Endothelial cell of hepatic sinusoid (primary cell): ENCODE results near the gene CPXM1.

Experiments
- in situ Hi-C: cut with HindIII; loops from 2 replicates; pipeline ENCODE4 v1.10.0; 2017; ENCODE audit warnings: low sequenced_read_pairs

CPXM1 gene

DNA sequence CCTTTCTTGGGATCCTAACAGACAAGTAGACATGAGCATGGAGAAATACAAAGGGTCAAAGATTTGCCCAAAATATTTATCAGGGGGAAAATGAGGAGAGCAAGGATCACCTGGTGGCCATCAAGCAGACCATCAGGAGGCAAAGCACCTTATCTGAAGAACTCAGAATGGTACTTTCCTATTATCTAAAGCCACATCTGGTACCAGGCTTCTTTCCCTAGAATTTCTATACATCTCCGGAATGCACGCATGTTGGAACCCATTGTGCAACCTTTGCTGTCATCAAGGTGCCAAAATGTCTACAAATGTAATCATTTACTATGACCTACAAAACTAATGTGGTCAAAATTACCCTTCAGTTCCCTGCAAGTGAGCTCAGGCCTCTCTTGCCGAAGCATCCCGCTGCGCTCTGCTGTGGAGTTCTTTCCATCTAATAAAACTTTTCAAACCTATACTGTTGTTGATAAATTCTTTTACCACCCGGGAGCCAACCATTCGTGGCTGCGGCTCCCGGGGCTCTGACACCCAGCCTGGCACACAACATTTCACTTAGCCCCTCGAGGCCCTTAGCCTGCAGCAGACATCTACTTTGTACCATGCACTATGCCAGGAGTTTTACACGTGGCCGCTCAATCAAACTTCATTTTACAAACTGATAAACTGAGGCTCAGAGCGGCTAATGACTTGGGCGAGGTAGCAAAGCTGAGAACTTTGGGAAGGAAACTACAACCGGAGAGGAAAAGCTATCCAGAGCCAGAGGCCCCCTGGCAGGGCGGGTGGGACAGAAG is 3.8 kb upstream of the CPXM1 start:
- in situ Hi-C loops: no loop called here

DNA sequence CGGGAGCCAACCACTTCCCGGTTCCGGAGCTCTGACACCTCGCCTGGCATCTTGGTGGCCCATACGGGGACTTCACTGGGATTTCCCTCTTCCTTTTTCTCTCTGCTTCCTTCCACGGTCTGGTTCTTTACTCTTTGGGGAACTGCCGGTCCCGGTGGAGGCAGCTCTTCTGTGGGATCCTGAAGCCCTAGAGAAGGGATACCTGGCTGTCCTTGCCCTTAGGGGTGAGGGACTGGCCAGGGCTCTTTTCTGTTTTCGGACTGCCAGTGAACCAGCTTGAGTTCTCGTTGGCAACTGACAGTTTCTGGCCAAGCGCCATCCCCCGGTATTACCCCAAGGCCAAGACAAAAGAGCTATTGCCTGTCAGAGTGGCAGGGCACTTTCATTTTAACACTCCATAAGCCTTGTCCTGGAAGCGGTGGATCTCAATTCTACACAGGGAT is 880 bp upstream of the CPXM1 start:
- in situ Hi-C loops: no loop called here

DNA sequence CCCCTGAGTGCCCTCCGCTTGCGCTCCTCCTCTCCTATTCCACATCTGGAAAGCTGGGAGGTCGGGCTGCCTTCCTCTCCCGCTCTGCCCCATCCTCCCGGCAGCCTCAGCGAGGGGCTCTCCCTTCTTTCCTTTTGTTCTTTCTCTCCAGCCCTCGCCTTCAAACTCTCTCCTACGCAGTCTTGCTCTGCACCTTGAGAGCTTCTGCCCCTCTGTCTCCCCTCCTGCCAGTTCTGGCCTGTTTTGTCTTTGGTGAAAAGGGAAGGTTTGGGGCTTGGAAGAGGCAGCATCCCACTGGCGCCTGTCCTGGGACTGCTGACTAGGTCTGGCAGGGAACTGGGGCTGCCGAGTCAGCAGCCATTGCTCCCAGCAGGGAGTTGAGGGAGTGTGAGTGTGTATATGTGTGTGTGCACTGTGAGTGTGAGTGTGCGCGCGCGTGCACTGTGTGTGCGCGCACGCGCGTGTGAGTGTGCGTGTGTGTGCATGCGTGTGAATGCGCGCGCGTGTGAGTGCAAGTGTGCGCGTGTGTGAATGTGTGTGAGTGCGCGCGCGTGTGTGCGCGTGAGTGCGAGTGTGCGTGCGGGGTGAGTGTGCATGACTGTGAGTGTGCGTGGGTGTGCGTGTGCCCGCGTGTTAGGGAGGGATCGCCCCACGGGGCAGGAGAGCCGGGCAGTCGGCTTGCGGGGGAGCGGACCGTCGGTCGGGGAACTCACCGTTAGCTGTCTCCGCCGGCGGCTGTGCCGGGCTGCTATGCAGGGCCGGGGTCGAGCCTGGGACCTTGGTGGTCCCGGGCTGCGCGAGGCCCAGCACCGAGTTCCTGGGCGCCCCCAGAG is 523 bp downstream of the CPXM1 start:
- in situ Hi-C loops: loop anchor here (5.0 kb wide), 1 partner anchor 32 kb away; no protein-coding TSS in a partner anchor

- in situ Hi-C loops: loop anchor here (5.0 kb wide), 1 partner anchor 33 kb away; no protein-coding TSS in a partner anchor
These were observed 1.2 kb downstream of the CPXM1 start for GRCh38 chr20:2799271-2799670.

GRCh38 chr20:2798814-2799213 is 1.6 kb downstream of the CPXM1 start:
- in situ Hi-C loops: loop anchor here (5.0 kb wide), 1 partner anchor 33 kb away; no protein-coding TSS in a partner anchor

DNA sequence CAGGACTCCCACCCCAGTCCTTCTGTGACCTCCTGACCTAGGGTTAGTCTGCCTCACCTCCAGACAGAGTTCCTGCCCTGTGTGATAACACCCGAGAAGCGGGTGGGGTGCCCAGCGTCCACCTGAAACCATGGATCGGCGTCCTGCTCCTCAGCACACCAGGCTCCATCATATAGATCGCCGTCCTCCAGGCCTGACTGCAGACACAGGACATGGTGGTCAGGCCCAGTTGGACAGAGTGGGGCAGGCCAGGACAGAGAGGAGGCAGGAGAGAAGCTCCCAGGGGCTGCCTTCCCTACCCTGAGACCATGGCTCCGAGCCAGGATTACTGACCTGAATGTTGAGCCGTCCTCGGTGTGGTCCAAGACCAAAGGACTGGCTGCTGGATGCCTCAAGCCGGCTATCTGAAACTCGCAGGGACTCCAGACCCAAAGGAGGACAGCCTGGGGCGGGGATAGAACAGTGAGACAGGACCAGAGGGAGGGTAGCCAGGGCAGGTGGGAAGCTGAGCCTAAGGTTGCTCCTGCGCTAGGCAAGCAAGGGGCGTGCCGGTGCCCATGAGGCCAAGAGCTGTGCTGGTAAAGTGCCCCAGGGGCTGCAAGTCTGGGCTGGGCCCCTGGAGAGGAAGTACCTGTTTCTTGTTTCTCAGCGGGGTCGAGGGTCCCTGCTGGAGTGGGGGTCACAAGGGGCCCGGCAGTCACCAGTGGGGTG is 2.2 kb downstream of the CPXM1 start:
- in situ Hi-C loops: loop anchor here (5.0 kb wide), 1 partner anchor 34 kb away; no protein-coding TSS in a partner anchor

- in situ Hi-C loops: loop anchor here (5.0 kb wide), 1 partner anchor 35 kb away; no protein-coding TSS in a partner anchor
These were observed 3.1 kb downstream of the CPXM1 start for GRCh38 chr20:2797136-2797983.

DNA sequence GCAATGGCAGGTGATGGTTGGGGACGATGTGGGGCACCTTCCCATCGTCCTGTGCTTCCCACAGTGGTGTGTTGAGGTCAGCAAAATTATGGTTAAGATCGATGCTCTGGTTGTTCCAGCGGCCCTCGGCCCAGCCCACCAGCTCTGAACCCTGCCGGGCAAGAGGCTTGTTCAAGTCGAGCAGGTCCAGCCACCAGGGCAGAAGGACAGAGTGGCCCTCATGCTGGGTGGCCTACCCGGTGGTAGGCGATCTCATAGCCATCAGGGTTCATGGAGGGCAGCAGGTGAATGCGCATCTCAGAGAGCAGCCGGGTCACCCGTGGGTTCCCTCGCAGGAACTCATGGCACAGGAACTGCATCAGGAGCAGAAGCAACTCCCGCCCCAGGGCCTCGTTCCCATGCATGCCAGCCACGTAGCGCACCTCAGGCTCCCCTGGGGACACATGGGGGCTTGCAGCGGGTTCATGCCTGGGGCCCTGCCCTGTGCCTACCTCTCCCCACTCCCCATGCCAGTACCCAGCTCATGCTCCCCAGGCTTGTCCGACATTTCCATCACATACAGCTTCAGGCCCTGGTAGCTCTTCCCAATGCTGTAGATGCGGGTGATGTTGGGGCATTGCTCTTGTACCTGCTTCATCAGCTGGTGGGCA is 4.3 kb downstream of the CPXM1 start:
- in situ Hi-C loops: loop anchor here (5.0 kb wide), 1 partner anchor 36 kb away; no protein-coding TSS in a partner anchor

GRCh38 chr20:2795451-2795850 is 5.0 kb downstream of the CPXM1 start:
- in situ Hi-C loops: loop anchor here (5.0 kb wide), 1 partner anchor 37 kb away; no protein-coding TSS in a partner anchor

GRCh38 chr20:2794866-2795447 is 5.5 kb downstream of the CPXM1 start:
- in situ Hi-C loops: loop anchor here (5.0 kb wide), 1 partner anchor 37 kb away; no protein-coding TSS in a partner anchor

DNA sequence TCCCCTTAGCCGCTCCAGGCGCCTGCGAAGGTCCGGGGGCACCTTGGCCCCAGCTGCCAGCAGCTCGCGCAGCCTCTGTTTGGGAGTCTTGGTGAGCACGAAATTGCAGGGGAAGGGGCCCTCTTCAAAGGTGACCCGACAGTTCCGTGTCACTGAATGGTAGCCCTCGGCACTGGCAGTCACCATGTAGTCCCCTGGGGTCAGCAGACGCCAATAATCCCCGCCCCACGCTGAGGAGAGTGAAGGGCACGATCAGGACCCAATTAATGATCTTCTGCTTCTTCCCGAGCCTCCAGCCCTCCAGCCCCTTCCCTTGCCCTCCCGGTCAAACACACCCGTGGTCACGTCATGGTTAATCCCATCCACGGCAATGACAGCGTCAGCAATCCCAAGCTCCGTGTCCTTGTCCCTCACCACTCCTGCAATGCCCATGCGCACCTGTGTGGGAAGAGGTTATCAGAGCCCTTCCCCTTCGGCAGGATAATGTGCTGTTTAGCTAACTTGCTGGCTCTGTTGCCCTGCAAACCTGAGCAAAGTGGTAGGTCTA is 6.2 kb downstream of the CPXM1 start:
- in situ Hi-C loops: no loop called here

- in situ Hi-C loops: no loop called here
These were observed 7.0 kb downstream of the CPXM1 start for GRCh38 chr20:2793471-2793870.

DNA sequence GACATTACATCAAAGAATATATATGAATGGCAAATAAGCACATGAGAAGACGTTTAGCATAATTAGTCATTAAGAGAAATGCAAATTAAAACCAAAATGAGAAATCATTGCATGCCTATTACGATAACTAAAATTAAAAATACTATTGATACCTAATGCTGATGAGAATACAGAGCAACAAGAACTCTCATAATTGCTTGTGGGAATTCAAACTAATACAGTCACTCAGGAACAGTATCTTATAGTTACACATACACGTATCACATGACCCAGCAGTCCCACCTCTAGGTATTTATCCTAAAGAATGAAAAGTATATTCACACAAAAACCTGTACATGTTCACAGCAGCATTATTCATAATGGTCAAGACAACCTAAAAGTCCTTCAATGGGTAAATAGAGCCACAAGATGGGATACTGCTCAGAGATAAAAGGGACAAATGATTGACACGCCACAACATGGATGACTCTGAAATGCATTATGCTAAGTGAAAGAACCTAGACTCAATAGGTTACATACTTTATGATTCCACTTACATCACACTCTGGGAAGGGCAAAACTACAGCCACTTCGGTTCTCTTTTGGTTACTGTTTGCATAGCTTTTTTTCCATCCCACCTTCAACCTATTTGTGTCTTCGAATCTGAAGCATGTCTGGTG is 16.4 kb downstream of the CPXM1 start:
- in situ Hi-C loops: no loop called here

GRCh38 chr20:2780948-2781347 is 19.5 kb downstream of the CPXM1 start:
- in situ Hi-C loops: no loop called here

GRCh38 chr20:2778602-2779321 is 21.7 kb downstream of the CPXM1 start:
- in situ Hi-C loops: no loop called here

DNA sequence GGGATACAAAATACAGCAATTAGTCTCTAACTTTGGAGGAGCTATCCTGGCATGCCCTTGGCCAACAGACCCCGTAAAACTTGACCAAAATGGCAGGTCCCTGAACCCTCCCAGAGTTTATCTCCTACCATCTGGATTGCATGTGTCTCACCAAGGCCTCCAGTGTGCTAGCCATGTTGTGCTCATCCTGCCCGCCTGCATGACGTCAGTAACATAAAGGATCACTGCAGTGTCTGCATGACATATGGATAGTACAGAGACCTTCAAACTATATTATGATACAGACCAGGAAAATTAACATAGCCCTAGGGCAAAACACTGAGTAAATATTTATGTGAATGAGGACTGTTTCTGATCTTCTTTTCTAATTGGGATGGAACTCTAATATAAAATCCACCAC is 25.3 kb downstream of the CPXM1 start:
- in situ Hi-C loops: no loop called here

- in situ Hi-C loops: no loop called here
These were observed 26.6 kb downstream of the CPXM1 start for GRCh38 chr20:2773812-2774211.
